Stimulated activated CD4-positive, alpha-beta T cell treated with anti-CD3 and anti-CD28 coated beads, Interleukin-4, amount 100 ng/mL, for 24 hours (primary cell): Measurements from ENCODE around the gene TLR8.
"Not testable (repeated sequence)": the region's sequence is repeated elsewhere in the genome, so short reads cannot be mapped to it uniquely, and the experiment has no call there.

Experiments used
- DNase-seq: peaks from one replicate; pipeline ENCODE4 v3.0.0-alpha.2; 2020

TLR8 gene

GRCh38 chrX:12898073-12898472 is 8.3 kb upstream of the TLR8 start:
- DNase-seq, result peak; percentile 4

DNA sequence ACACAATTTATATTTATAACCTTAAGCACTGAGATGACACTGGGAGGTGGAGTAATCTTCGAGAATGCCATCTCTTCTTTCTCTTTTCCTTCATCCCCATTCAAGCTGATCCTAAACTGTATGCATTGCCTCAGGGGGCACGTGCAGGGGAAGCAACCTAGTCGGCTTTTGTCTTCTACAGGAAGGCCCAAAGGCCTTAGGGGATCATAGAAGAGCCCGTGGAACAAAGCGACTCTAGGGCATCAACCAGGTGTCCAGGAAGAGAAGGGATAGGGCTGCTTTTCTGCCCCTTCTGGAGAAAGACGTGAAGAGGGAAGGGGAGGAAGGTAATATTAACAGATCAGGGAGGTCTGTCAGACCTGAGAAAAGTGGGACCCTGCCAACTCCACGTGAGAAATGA is 6.9 kb upstream of the TLR8 start:
- no peak for DNase-seq

- peak; percentile 66 for DNase-seq
These were observed 4.9 kb upstream of the TLR8 start for GRCh38 chrX:12901486-12901885.

DNA sequence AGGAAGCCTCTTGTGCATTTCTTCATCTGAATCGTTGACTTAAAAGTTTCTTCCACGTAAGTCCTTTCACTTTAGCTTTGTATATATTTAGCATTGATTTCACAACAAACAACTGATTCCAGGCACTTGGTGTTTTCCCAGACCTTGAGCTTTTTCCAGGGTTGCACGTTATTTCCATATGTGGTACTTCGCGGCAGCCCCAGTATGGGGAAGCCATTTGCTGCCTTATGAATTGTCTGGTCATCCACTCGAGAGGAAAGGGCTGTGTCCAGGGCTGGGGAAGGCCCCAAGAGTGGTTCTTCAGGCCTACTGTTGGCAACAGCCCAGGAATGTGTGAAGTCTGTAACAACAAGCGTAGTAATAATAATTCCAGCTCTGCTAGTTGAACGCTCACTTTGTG is 2.8 kb upstream of the TLR8 start:
- DNase-seq, result no peak

DNA sequence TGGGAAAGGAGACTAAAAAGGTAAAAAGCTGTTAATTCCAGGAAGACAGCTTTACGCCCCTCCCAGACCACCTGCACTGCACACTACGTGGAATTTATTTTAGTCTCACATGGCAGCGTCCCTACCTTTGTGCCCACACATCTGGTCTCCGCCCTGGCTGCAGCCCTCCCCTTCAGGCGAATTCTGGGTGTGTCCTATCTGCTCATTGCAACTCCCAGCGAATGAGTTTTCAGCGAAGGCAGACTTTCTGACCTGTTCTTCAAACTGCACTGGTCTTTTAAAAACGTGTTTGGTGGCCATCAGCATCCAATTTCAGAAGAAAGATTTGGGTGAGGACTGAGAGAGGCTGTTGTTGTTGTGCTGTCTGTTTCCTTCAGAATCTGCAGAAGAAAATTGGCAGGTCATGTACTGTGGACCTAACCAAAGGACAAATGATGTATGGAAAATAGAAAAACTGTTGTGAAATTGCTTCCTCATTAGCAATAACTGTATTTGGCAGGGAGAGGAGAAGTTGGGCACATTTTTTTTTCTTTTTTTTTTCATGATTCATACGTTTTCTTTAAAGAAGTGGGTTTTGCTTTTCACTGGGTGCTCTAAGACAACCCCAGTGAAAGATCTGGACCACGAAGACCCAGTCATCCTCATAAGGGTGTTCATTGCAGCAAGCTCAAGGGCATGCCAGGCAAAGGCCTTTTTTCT is 4.2 kb downstream of the TLR8 start:
- DNase-seq, result no peak

DNA sequence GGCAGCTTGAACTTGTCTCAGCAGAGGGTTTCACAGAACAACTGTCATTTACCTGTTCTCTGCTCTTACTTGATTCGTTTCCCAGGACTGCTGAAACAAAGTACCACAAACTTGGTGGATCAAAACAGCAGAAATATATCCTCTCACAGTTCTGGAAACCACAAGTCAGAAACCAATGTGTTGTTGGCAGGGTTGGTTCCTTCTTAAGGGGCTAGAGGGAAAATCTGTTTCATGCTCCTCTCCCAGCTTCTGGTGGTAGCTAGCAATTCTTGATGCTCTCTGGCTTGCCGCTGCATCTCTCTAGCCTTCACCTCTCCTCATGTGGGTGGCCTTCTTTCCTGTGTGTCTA is 4.7 kb downstream of the TLR8 start:
- no peak for DNase-seq

- DNase-seq, result no peak
These were observed 6.5 kb downstream of the TLR8 start for GRCh38 chrX:12912791-12913482.

- no peak for DNase-seq
These were observed 11.3 kb downstream of the TLR8 start for GRCh38 chrX:12917753-12918152.

DNA sequence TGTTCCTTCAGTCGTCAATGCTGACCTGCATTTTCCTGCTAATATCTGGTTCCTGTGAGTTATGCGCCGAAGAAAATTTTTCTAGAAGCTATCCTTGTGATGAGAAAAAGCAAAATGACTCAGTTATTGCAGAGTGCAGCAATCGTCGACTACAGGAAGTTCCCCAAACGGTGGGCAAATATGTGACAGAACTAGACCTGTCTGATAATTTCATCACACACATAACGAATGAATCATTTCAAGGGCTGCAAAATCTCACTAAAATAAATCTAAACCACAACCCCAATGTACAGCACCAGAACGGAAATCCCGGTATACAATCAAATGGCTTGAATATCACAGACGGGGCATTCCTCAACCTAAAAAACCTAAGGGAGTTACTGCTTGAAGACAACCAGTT is 12.6 kb downstream of the TLR8 start:
- no peak for DNase-seq

DNA sequence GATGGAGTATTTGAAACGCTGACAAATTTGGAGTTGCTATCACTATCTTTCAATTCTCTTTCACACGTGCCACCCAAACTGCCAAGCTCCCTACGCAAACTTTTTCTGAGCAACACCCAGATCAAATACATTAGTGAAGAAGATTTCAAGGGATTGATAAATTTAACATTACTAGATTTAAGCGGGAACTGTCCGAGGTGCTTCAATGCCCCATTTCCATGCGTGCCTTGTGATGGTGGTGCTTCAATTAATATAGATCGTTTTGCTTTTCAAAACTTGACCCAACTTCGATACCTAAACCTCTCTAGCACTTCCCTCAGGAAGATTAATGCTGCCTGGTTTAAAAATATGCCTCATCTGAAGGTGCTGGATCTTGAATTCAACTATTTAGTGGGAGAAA is 13.2 kb downstream of the TLR8 start:
- no peak for DNase-seq

DNA sequence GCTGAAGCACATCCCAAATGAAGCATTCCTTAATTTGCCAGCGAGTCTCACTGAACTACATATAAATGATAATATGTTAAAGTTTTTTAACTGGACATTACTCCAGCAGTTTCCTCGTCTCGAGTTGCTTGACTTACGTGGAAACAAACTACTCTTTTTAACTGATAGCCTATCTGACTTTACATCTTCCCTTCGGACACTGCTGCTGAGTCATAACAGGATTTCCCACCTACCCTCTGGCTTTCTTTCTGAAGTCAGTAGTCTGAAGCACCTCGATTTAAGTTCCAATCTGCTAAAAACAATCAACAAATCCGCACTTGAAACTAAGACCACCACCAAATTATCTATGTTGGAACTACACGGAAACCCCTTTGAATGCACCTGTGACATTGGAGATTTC is 14.6 kb downstream of the TLR8 start:
- DNase-seq, result no peak

DNA sequence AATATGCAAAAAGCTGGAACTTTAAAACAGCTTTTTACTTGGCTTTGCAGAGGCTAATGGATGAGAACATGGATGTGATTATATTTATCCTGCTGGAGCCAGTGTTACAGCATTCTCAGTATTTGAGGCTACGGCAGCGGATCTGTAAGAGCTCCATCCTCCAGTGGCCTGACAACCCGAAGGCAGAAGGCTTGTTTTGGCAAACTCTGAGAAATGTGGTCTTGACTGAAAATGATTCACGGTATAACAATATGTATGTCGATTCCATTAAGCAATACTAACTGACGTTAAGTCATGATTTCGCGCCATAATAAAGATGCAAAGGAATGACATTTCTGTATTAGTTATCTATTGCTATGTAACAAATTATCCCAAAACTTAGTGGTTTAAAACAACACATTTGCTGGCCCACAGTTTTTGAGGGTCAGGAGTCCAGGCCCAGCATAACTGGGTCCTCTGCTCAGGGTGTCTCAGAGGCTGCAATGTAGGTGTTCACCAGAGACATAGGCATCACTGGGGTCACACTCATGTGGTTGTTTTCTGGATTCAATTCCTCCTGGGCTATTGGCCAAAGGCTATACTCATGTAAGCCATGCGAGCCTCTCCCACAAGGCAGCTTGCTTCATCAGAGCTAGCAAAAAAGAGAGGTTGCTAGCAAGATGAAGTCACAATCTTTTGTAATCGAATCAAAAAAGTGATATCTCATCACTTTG is 15.6 kb downstream of the TLR8 start:
- DNase-seq, result no peak

DNA sequence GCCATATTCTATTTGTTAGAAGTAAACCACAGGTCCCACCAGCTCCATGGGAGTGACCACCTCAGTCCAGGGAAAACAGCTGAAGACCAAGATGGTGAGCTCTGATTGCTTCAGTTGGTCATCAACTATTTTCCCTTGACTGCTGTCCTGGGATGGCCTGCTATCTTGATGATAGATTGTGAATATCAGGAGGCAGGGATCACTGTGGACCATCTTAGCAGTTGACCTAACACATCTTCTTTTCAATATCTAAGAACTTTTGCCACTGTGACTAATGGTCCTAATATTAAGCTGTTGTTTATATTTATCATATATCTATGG is 16.1 kb downstream of the TLR8 start:
- no peak for DNase-seq

GRCh38 chrX:12929701-12930100 is 23.3 kb downstream of the TLR8 start:
- DNase-seq, result no peak

- DNase-seq, result no peak
These were observed 23.7 kb downstream of the TLR8 start for GRCh38 chrX:12930150-12930549.

- no peak for DNase-seq
These were observed 25.8 kb downstream of the TLR8 start for GRCh38 chrX:12932244-12932643.

DNA sequence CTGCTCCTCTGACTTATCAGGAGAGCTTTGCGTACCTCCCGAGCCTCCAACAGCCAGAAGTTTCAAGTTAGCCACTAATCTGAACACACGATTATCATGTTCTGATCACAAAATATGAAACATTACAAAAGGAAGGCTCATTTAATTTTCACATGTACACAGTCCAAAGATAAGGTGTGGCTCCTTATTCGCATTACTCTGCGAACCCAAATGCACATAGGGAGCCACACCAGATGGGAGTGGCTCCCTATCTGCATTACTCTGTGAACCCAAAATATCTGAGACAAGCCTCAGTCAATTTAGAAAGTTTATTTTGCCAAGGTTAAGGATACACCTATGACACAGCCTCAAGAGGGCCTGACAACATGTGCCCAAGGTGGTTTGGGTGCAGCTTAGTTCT is 28.4 kb downstream of the TLR8 start:
- DNase-seq, result no peak

- DNase-seq, result no peak
These were observed 30.5 kb downstream of the TLR8 start for GRCh38 chrX:12936947-12937346.

GRCh38 chrX:12940471-12940870 is 34.1 kb downstream of the TLR8 start:
- DNase-seq, result not testable (repeated sequence)

- not testable (repeated sequence) for DNase-seq
These were observed 37.2 kb downstream of the TLR8 start for GRCh38 chrX:12943592-12943991.

GRCh38 chrX:12944452-12944851 is 38.0 kb downstream of the TLR8 start:
- not testable (repeated sequence) for DNase-seq

GRCh38 chrX:12945494-12945893 is 39.1 kb downstream of the TLR8 start:
- no peak for DNase-seq

DNA sequence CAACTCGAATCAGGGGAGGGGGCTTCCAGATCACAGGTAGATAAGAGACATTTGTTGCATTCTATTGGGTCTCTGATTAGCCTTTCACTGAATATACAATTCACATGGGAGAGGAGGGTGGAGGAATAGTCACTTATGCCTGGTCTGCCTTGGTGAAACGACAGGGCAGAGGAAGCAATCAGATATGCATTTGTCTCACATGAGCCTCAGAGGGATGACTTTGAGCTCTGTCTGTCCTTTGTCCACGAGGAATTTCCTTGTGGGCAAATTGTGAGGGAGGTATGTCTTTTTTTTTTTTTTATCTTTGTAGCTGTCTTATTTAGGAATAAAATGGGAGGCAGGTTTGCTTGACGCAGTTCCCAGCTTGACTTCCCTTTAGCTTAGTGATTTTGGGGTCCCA is 40.0 kb downstream of the TLR8 start:
- DNase-seq, result no peak

DNA sequence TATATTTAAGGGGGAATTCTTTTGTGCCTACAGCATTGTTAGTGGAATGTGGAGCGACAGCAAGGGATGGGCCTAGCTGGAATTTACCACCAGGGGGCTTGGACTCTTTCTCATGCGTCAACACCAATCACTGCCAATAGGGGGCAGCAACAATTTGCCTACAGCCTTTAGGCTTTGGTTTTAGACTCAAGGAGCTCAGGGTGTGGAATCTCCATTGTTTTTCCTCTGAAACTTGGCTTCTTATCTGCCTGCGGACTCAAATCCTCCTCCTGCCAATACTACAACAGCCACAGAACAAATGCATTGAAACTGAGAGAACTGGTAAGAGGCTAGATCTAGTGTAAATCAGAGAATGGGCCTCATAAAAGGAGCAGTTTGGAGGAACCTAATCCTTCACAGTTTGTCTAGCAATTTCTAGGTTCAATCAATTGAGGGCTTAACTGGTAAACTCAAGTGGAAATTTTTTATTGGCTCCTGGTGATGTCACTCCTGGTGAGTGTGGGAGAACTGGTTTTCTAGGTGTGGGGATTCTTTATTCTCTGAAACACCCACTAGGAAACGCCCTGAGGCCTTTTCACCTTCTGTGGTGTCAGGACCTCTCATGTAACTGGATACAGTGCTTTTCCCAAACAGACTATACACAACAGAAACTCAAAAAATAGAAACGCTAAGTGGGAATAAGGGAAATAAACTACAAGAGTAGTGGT is 40.6 kb downstream of the TLR8 start:
- peak; percentile 79 for DNase-seq
